ENCODE results near the gene UNK. TPM values are rescaled to one million over a fixed set of nuclear protein-coding genes. Genes with fewer than 3 reads are reported as not detected.
A peak's percentile ranks its signal among the peaks of the same experiment; 100 is the strongest.

The UNK gene
- total and polyA plus RNA-seq, 9 of the 15 experiments (the other 6 are each of a cell fraction or from before 2014, with no cell fraction given) = 12.8 to 38.6 (median 24.8) TPM

- TF ChIP-seq RERE (CRISPR knock-in tag; IDR thresholded peaks at IDR 0.05; ENCODE audit: borderline replicate concordance) (no peak), MTA2 (IDR thresholded peaks at IDR 0.05; ENCODE audit: low read depth) (0 out of 2 replicates have a peak, but pooled peaks have one; percentile 20), TAF1 (IDR thresholded peaks at IDR 0.05; ENCODE audit: control insufficient read depth, extremely low read depth, insufficient read depth, low read length, severe bottlenecking) (peak; percentile 56), HDAC1 (IDR thresholded peaks at IDR 0.05) (peak in 1 of 2 experiments; percentile 29; a peak in 1 of 4 replicates), MTF1 (CRISPR knock-in tag; IDR thresholded peaks at IDR 0.05; ENCODE audit: borderline replicate concordance) (no peak), TRIM24 (IDR thresholded peaks at IDR 0.05) (peak in 1 of 2 experiments; percentile 43; a peak in 1 of 4 replicates), HOXB6 (CRISPR knock-in tag; IDR thresholded peaks at IDR 0.05; ENCODE audit: borderline replicate concordance) (no peak), FOS (IDR thresholded peaks at IDR 0.05; ENCODE audit: extremely low read depth, insufficient read length) (no peak), ARID1B (IDR thresholded peaks at IDR 0.05) (peak; percentile 72), POLR3A (IDR thresholded peaks at IDR 0.05; ENCODE audit: borderline replicate concordance, extremely low read depth, insufficient read depth, insufficient read length) (no peak), U2AF2 (optimal IDR thresholded peaks at IDR 0.05; ENCODE audit: low read depth, low read length) (no peak), ZNF695 (CRISPR knock-in tag; IDR thresholded peaks at IDR 0.05) (no peak), ARID2 (IDR thresholded peaks at IDR 0.05) (no peak), ZBTB26 (CRISPR knock-in tag; IDR thresholded peaks at IDR 0.05) (no peak), TEAD4 (IDR thresholded peaks at IDR 0.05; ENCODE audit: low read length) (no peak), TEAD4 (CRISPR knock-in tag; IDR thresholded peaks at IDR 0.05; ENCODE audit: borderline replicate concordance) (no peak)
- TF ChIP-seq, protein P1, sequence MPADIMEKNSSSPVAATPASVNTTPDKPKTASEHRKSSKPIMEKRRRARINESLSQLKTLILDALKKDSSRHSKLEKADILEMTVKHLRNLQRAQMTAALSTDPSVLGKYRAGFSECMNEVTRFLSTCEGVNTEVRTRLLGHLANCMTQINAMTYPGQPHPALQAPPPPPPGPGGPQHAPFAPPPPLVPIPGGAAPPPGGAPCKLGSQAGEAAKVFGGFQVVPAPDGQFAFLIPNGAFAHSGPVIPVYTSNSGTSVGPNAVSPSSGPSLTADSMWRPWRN (IDR thresholded peaks at IDR 0.05; ENCODE audit: low read depth) = 0 out of 2 replicates have a peak, but pooled peaks have one; percentile 42
- TF ChIP-seq, protein P2, sequence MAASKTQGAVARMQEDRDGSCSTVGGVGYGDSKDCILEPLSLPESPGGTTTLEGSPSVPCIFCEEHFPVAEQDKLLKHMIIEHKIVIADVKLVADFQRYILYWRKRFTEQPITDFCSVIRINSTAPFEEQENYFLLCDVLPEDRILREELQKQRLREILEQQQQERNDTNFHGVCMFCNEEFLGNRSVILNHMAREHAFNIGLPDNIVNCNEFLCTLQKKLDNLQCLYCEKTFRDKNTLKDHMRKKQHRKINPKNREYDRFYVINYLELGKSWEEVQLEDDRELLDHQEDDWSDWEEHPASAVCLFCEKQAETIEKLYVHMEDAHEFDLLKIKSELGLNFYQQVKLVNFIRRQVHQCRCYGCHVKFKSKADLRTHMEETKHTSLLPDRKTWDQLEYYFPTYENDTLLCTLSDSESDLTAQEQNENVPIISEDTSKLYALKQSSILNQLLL (CRISPR knock-in tag; IDR thresholded peaks at IDR 0.05; ENCODE audit: borderline replicate concordance) = no peak
These were observed 59.2 kb downstream of the UNK start, which contains the start of gene UNC13D (continued) for GRCh38 chr17:75843577-75844529.
